HepG2 (cell line): Measurements from ENCODE around the gene KDM6B. TPM values are rescaled to one million over a fixed set of nuclear protein-coding genes. Genes with fewer than 3 reads are reported as not detected.

Source experiments
- AHR ChIP-seq: IDR thresholded peaks from 2 replicates; pipeline ENCODE4 v1.6.1; 2018; ENCODE audit warnings: missing genetic modification reagents, missing compliant biosample characterization
- BORCS8-MEF2B ChIP-seq: sonication (generic); formaldehyde crosslinking; IDR thresholded peaks from 2 replicates; pipeline ENCODE4 v1.8.0; 2022; ENCODE audit warnings: mild to moderate bottlenecking, missing genetic modification reagents
- HOXA9 ChIP-seq: sonication (generic); formaldehyde crosslinking; IDR thresholded peaks from 2 replicates; pipeline ENCODE4 v1.8.1; 2022; ENCODE audit warnings: missing genetic modification reagents, mild to moderate bottlenecking, moderate library complexity, borderline replicate concordance
- IRF2 ChIP-seq: IDR thresholded peaks from 2 replicates; pipeline ENCODE4 v1.6.1; 2018; ENCODE audit warnings: missing genetic modification reagents, missing compliant biosample characterization
- KDM5A ChIP-seq: fragments of 200-600 bp; sonication (generic); IDR thresholded peaks from 2 replicates; pipeline ENCODE4 v1.7.0; 2018; ENCODE audit warnings: antibody characterized with exemption, mild to moderate bottlenecking, low read length, borderline replicate concordance
- LCORL ChIP-seq, 2 experiments: fragments of 450-650 bp in 1 of 2; sonication (generic) in 1 of 2; formaldehyde crosslinking in 1 of 2; IDR thresholded peaks; 2 replicates each; pipeline versions ENCODE4 v1.5.0 to v1.6.1; 2017 to 2020; ENCODE audit warnings: antibody characterized with exemption in 1 of 2, missing genetic modification reagents in 1 of 2
- MED13 ChIP-seq: sonication (generic); formaldehyde crosslinking; IDR thresholded peaks from 2 replicates; pipeline ENCODE4 v1.5.0; 2020; ENCODE audit warnings: missing genetic modification reagents
- MTERF4 ChIP-seq: sonication (generic); formaldehyde crosslinking; IDR thresholded peaks from 2 replicates; pipeline ENCODE4 v1.8.0; 2023; ENCODE audit warnings: mild to moderate bottlenecking, missing genetic modification reagents
- NONO ChIP-seq, 2 experiments: fragments of 450-650 bp in 1 of 2; sonication (generic) in 1 of 2; formaldehyde crosslinking in 1 of 2; IDR thresholded peaks in 1 of 2; conservative IDR thresholded peaks in 1 of 2; 2 replicates each; pipeline versions ENCODE4 v1.6.1 to v1.8.0; 2017 to 2022; ENCODE audit warnings: mild to moderate bottlenecking in 1 of 2, missing genetic modification reagents in 1 of 2, moderate library complexity in 1 of 2
- PAF1 ChIP-seq: IDR thresholded peaks from 2 replicates; pipeline ENCODE4 v1.6.1; 2016; ENCODE audit warnings: missing genetic modification reagents, missing compliant biosample characterization
- PAX8 ChIP-seq: sonication (generic); formaldehyde crosslinking; IDR thresholded peaks from 2 replicates; pipeline ENCODE4 v1.8.0; 2022; ENCODE audit warnings: mild to moderate bottlenecking, missing genetic modification reagents, borderline replicate concordance
- PTBP1 ChIP-seq: fragments of 200-400 bp; formaldehyde crosslinking; IDR thresholded peaks from 2 replicates; pipeline ENCODE4 v1.6.1; 2018; ENCODE audit warnings: low read length, low read depth; ENCODE audit not compliant: poor library complexity, severe bottlenecking
- RNF2 ChIP-seq: fragments of 450-650 bp; conservative IDR thresholded peaks from 2 replicates; pipeline ENCODE4 v1.6.1; 2016; ENCODE audit warnings: low read depth
- SIN3A ChIP-seq: IDR thresholded peaks from 2 replicates; pipeline ENCODE4 v1.6.1; 2011; ENCODE audit warnings: low read depth, mild to moderate bottlenecking, control low read depth, low read length, borderline replicate concordance
- SMAD9 ChIP-seq: sonication (generic); formaldehyde crosslinking; IDR thresholded peaks from 2 replicates; pipeline ENCODE4 v1.5.1; 2020; ENCODE audit warnings: mild to moderate bottlenecking, missing genetic modification reagents
- SMARCE1 ChIP-seq: fragments of 450-650 bp; IDR thresholded peaks from 2 replicates; pipeline ENCODE4 v1.6.1; 2017; ENCODE audit warnings: borderline replicate concordance
- SRSF4 ChIP-seq: fragments of 200-400 bp; formaldehyde crosslinking; IDR thresholded peaks from one replicate; pipeline ENCODE4 v1.6.1; 2018; ENCODE audit warnings: mild to moderate bottlenecking, low read depth, low read length, moderate library complexity; ENCODE audit not compliant: poor library complexity, severe bottlenecking
- YEATS4 ChIP-seq: sonication (generic); formaldehyde crosslinking; IDR thresholded peaks from 2 replicates; pipeline ENCODE4 v1.4.0; 2020; ENCODE audit warnings: missing genetic modification reagents, borderline replicate concordance
- ZBTB37 ChIP-seq: sonication (generic); formaldehyde crosslinking; IDR thresholded peaks from 2 replicates; pipeline ENCODE4 v1.4.0; 2020; ENCODE audit warnings: mild to moderate bottlenecking, missing genetic modification reagents
- ZIK1 ChIP-seq: sonication (generic); formaldehyde crosslinking; IDR thresholded peaks from 2 replicates; pipeline ENCODE4 v1.5.0; 2020; ENCODE audit warnings: mild to moderate bottlenecking, low read depth, missing genetic modification reagents, borderline replicate concordance
- ZNF276 ChIP-seq: sonication (generic); formaldehyde crosslinking; IDR thresholded peaks from 2 replicates; pipeline ENCODE4 v1.4.0; 2020; ENCODE audit warnings: mild to moderate bottlenecking, low read depth, missing genetic modification reagents
- ZNF580 ChIP-seq: IDR thresholded peaks from 2 replicates; pipeline ENCODE4 v1.6.1; 2016; ENCODE audit warnings: low read depth, borderline replicate concordance
- ZNF781 ChIP-seq: sonication (generic); formaldehyde crosslinking; IDR thresholded peaks from 2 replicates; pipeline ENCODE4 v1.5.1; 2020; ENCODE audit warnings: borderline replicate concordance, mild to moderate bottlenecking, missing genetic modification reagents; ENCODE audit errors: not compliant biosample characterization
- ZNF839 ChIP-seq: sonication (generic); formaldehyde crosslinking; IDR thresholded peaks from 2 replicates; pipeline ENCODE4 v1.4.0; 2020; ENCODE audit warnings: missing genetic modification reagents, mild to moderate bottlenecking, borderline replicate concordance
- polyA plus RNA-seq, 8 experiments: library from polyadenylated mRNA; depleted of rRNA in 3 of 8; stranded (reverse) in 7 of 8; unstranded in 1 of 8; fragments of >200 nt; fragmentation: Illumina TruSeq in 4 of 8; extraction: Trizol in 4 of 8; gene quantifications; 2 replicates each; pipeline versions ENCODE4 v1.2.1 to v1.2.3, GENCODE V29; 2011 to 2016; ENCODE audit warnings: low read depth in 4 of 8, missing spikeins in 1 of 8, mixed read lengths in 1 of 8; ENCODE audit not compliant: insufficient read depth in 1 of 8
- total RNA-seq, 5 experiments: library from RNA; depleted of rRNA; stranded (reverse); fragments of >200 nt; fragmentation: Illumina TruSeq; extraction: Trizol; gene quantifications; 2 replicates each; pipeline ENCODE4 v1.2.3, GENCODE V29; 2016; ENCODE audit warnings: low read depth in 1 of 5

Gene KDM6B
- total and polyA plus RNA-seq, 2 of the 13 experiments (the other 11 are each of a cell fraction or from before 2014, with no cell fraction given) = 1.3 to 2.1 TPM

- TF ChIP-seq PTBP1 (peak; percentile 22), SIN3A (peak; percentile 71; the same call in 1 of the 2 replicates), PAX8 (CRISPR knock-in tag) (no peak), ZNF781 (CRISPR knock-in tag) (peak; percentile 54), ZNF580 (CRISPR knock-in tag) (peak; percentile 66; the same call in 1 of the 2 replicates), MTERF4 (CRISPR knock-in tag) (no peak; the same call in 1 of the 2 replicates), ZBTB37 (CRISPR knock-in tag) (no peak), PAF1 (CRISPR knock-in tag) (0 out of 2 replicates have a peak, but pooled peaks have one; percentile 80), RNF2 (no peak), ZNF839 (no peak), SMARCE1 (no peak), NONO (IDR thresholded peaks at IDR 0.05) (no peak), NONO (CRISPR knock-in tag; conservative IDR thresholded peaks at IDR 0.05) (peak; percentile 45; the same call in 1 of the 2 replicates), BORCS8-MEF2B (CRISPR knock-in tag) (peak; percentile 36; the same call in 1 of the 2 replicates), ZIK1 (CRISPR knock-in tag) (0 out of 2 replicates have a peak, but pooled peaks have one; percentile 50), AHR (CRISPR knock-in tag) (no peak), SMAD9 (CRISPR knock-in tag) (no peak), IRF2 (CRISPR knock-in tag) (peak; percentile 71; the same call in 1 of the 2 replicates), SRSF4 (no peak), KDM5A (no peak; the same call in 1 of the 2 replicates), YEATS4 (CRISPR knock-in tag) (peak; percentile 62; the same call in 1 of the 2 replicates), ZNF276 (CRISPR knock-in tag) (no peak), LCORL (IDR thresholded peaks at IDR 0.05) (no peak), LCORL (CRISPR knock-in tag; IDR thresholded peaks at IDR 0.05) (peak; percentile 54; the same call in 1 of the 2 replicates), HOXA9 (no peak), MED13 (CRISPR knock-in tag) (no peak)
Observed at GRCh38 chr17:7856811-7857712, 23.0 kb downstream of the KDM6B start, which contains the start of gene NAA38 (continued).
